ENCODE results near the gene KLHDC8B. TPM values are rescaled to one million over a fixed set of nuclear protein-coding genes. Genes with fewer than 3 reads are reported as not detected.
A peak's percentile ranks its signal among the peaks of the same experiment; 100 is the strongest.

KLHDC8B gene
- total and polyA plus RNA-seq, 9 of the 15 experiments (the other 6 are each of a cell fraction or from before 2014, with no cell fraction given): 6.9 to 34.8 (median 25.2) TPM

- TF ChIP-seq RBM34 (IDR thresholded peaks at IDR 0.05; ENCODE audit: borderline replicate concordance, insufficient read depth, low read length): no peak
- TF ChIP-seq HOMEZ (CRISPR knock-in tag; IDR thresholded peaks at IDR 0.05): no peak
- TF ChIP-seq TCF3 (CRISPR knock-in tag; IDR thresholded peaks at IDR 0.05): no peak
- TF ChIP-seq TRIM28 (IDR thresholded peaks at IDR 0.05): no peak
- no peak for TF ChIP-seq RFX7 (CRISPR knock-in tag; IDR thresholded peaks at IDR 0.05)
- TF ChIP-seq SP2 (IDR thresholded peaks at IDR 0.05; ENCODE audit: extremely low read depth, low read depth, low read length, poor library complexity, severe bottlenecking): no peak
Measured at GRCh38 chr3:49123687-49124086, 47.7 kb upstream of the KLHDC8B start (continued).

- Histone ChIP-seq H3K36me3 (ENCODE audit: control insufficient read depth, insufficient read depth, low read length) (peaks cover 5% of the 10 kb centered on the region; the same call in 1 of the 3 replicates), H3K27me3 (ENCODE audit: control insufficient read depth in 2 of 2, insufficient read depth in 2 of 2, low read length in 2 of 2) (no peaks in the 10 kb centered on the region), H2AFZ (ENCODE audit: low read depth, low read length) (no peak overlapping the region), H3K9ac (ENCODE audit: insufficient read depth in 1 of 2, low read depth in 2 of 2, low read length in 2 of 2) (peak overlapping the region in 1 of 2 experiments; percentile 17; a peak in 1 of 4 replicates), H3K4me2 (ENCODE audit: insufficient read depth, low read length) (no peak overlapping the region), H3K27ac (ENCODE audit: extremely low read depth, low read depth, low read length) (no peak overlapping the region), H3K9me1 (ENCODE audit: control insufficient read depth, insufficient read depth, low read length) (no peaks in the 10 kb centered on the region), H3K4me3 (no peak overlapping the region), H3K4me1 (replicated peaks in 1 of 2; ENCODE audit: control insufficient read depth in 2 of 2, insufficient read depth in 2 of 2, low read length in 2 of 2) (peaks cover 7 to 39% of the 10 kb centered on the region in 2 experiments; a peak in 4 of 5 replicates), H3K9me3 (replicated peaks; ENCODE audit: control insufficient read depth, insufficient read depth, low read depth, low read length) (no peaks in the 10 kb centered on the region), H3K79me2 (ENCODE audit: control insufficient read depth, insufficient read depth, low read length) (peaks cover 14% of the 10 kb centered on the region), H4K20me1 (replicated peaks; ENCODE audit: control insufficient read depth, insufficient read depth, low read length) (no peaks in the 10 kb centered on the region)
- intact Hi-C loops (cut with micrococcal nuclease) (no loop called here), in situ Hi-C loops (cut with MboI) (no loop called here)
- no peak for FAIRE-seq
- no peak for ATAC-seq
- ChIA-PET POLR2A (interaction anchor here (2.1 kb wide), 1 partner anchor 8 kb away, joined by 5 read pairs; the partner anchor contains the start of gene LAMB2), CTCF (ENCODE audit: low intra/inter-chr PET ratio) (no interaction called here)
- BruUV-seq (replicated peaks): no TSS peak
- WGBS (ENCODE audit: insufficient coverage, low coverage, missing lambda C conversion rate): 43% methylated on average over 5 of the region's 7 CpGs
- no peak for DNase-seq (ENCODE audit: extremely low read depth in 1 of 4, low spot score in 3 of 4)
- TF ChIP-seq ZNF431 (CRISPR knock-in tag; IDR thresholded peaks at IDR 0.05): no peak
- no peak for TF ChIP-seq BRD4 (IDR thresholded peaks at IDR 0.05)
- no peak for TF ChIP-seq SOX6 (IDR thresholded peaks at IDR 0.05)
- TF ChIP-seq MAFF (IDR thresholded peaks at IDR 0.05; ENCODE audit: low read length): no peak
- TF ChIP-seq BCL6 (CRISPR knock-in tag; IDR thresholded peaks at IDR 0.05): no peak
- TF ChIP-seq REST (IDR thresholded peaks at IDR 0.05; ENCODE audit: borderline replicate concordance): no peak
- no peak for TF ChIP-seq REST (CRISPR knock-in tag; IDR thresholded peaks at IDR 0.05; ENCODE audit: low read depth)
- no peak for TF ChIP-seq HDAC6 (IDR thresholded peaks at IDR 0.05; ENCODE audit: low read depth, low read length)
- no peak for TF ChIP-seq TARDBP (IDR thresholded peaks at IDR 0.05)
Measured at GRCh38 chr3:49124203-49124602, 47.2 kb upstream of the KLHDC8B start.

All from K562 (cell line).